ENCODE data around the gene TLL2. TPM values are rescaled to one million over a fixed set of nuclear protein-coding genes. Genes with fewer than 3 reads are reported as not detected.

The TLL2 gene
- total RNA-seq, 1 donor from 2014 or later: not detected

- no peaks in the 10 kb centered on the region for H3K4me1 ChIP-seq
- DNase-seq (no peak), ATAC-seq (no peak)
- no peaks in the 10 kb centered on the region for H3K9me3 ChIP-seq
- H3K4me3 ChIP-seq: no peak overlapping the region
- no peaks in the 10 kb centered on the region for H3K27me3 ChIP-seq
- intact Hi-C loops (cut with DNase I): no loop called here
- TF ChIP-seq CTCF (IDR thresholded peaks at IDR 0.05): no peak
- no peak overlapping the region for H3K27ac ChIP-seq
- H3K36me3 ChIP-seq: no peaks in the 10 kb centered on the region
These were observed 61.1 kb downstream of the TLL2 start for GRCh38 chr10:96452494-96453153.

GRCh38 chr10:96450529-96451207 lies 63.1 kb downstream of the TLL2 start:
- Histone ChIP-seq H3K4me3 (no peak overlapping the region), H3K27ac (no peak overlapping the region), H3K9me3 (no peaks in the 10 kb centered on the region), H3K27me3 (no peaks in the 10 kb centered on the region), H3K4me1 (no peaks in the 10 kb centered on the region), H3K36me3 (no peaks in the 10 kb centered on the region)
- DNase-seq: no peak
- no peak for TF ChIP-seq CTCF (IDR thresholded peaks at IDR 0.05)
- intact Hi-C loops (cut with DNase I): no loop called here
- no peak for ATAC-seq

- Histone ChIP-seq H3K4me1 (no peaks in the 10 kb centered on the region), H3K27ac (no peak overlapping the region), H3K27me3 (no peaks in the 10 kb centered on the region), H3K36me3 (no peaks in the 10 kb centered on the region), H3K4me3 (no peak overlapping the region), H3K9me3 (no peaks in the 10 kb centered on the region)
- DNase-seq: no peak
- intact Hi-C loops (cut with DNase I): no loop called here
- no peak for TF ChIP-seq CTCF (IDR thresholded peaks at IDR 0.05)
- no peak for ATAC-seq
These were observed 65.2 kb downstream of the TLL2 start for GRCh38 chr10:96448558-96448957.

- no peaks in the 10 kb centered on the region for H3K36me3 ChIP-seq
- intact Hi-C loops (cut with DNase I): no loop called here
- no peaks in the 10 kb centered on the region for H3K4me1 ChIP-seq
- TF ChIP-seq CTCF (IDR thresholded peaks at IDR 0.05): no peak
- DNase-seq (peak; percentile 60), ATAC-seq (peak; percentile 39)
- no peak overlapping the region for H3K4me3 ChIP-seq
- no peaks in the 10 kb centered on the region for H3K27me3 ChIP-seq
- no peak overlapping the region for H3K27ac ChIP-seq
- no peaks in the 10 kb centered on the region for H3K9me3 ChIP-seq
These were observed 65.7 kb downstream of the TLL2 start for GRCh38 chr10:96448021-96448457.

GRCh38 chr10:96446966-96447596 lies 66.6 kb downstream of the TLL2 start:
- H3K4me3 ChIP-seq: no peak overlapping the region
- H3K4me1 ChIP-seq: no peaks in the 10 kb centered on the region
- DNase-seq (no peak), ATAC-seq (no peak)
- H3K27me3 ChIP-seq: no peaks in the 10 kb centered on the region
- intact Hi-C loops (cut with DNase I): no loop called here
- no peaks in the 10 kb centered on the region for H3K9me3 ChIP-seq
- TF ChIP-seq CTCF (IDR thresholded peaks at IDR 0.05): no peak
- H3K27ac ChIP-seq: no peak overlapping the region
- H3K36me3 ChIP-seq: no peaks in the 10 kb centered on the region
